HG03469 (cell line): Measurements from ENCODE around the gene CLSTN3.
"Not testable (repeated sequence)": the region's sequence is repeated elsewhere in the genome, so short reads cannot be mapped to it uniquely, and the experiment has no call there.

Experiments used
- ATAC-seq: cut with Tn5 transposase; IDR thresholded peaks from one replicate; pipeline ENCODE4 v1.9.1; 2021; ENCODE audit warnings: mild to moderate bottlenecking, moderate library complexity, moderate number of reproducible peaks; ENCODE audit not compliant: unreplicated experiment

The CLSTN3 gene

DNA sequence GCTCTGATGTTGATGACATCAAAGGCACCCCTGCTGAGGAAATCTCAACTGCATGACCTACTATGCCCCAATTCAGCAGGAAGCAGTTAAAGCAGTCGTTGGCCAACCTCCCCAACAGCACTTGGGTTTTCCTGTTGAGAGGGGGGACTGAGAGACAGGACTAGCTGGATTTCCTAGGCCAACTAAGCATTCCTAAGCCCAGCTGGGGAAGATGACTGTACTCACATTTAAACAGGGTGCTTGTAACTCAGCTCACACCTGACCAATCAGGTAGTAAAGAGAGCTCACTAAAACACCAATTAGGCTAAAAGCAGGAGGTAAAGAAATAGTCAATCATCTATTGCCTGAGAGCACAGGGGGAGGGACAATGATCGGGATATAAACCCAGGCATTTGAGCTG is 55.9 kb downstream of the CLSTN3 start:
- not testable (repeated sequence) for ATAC-seq

DNA sequence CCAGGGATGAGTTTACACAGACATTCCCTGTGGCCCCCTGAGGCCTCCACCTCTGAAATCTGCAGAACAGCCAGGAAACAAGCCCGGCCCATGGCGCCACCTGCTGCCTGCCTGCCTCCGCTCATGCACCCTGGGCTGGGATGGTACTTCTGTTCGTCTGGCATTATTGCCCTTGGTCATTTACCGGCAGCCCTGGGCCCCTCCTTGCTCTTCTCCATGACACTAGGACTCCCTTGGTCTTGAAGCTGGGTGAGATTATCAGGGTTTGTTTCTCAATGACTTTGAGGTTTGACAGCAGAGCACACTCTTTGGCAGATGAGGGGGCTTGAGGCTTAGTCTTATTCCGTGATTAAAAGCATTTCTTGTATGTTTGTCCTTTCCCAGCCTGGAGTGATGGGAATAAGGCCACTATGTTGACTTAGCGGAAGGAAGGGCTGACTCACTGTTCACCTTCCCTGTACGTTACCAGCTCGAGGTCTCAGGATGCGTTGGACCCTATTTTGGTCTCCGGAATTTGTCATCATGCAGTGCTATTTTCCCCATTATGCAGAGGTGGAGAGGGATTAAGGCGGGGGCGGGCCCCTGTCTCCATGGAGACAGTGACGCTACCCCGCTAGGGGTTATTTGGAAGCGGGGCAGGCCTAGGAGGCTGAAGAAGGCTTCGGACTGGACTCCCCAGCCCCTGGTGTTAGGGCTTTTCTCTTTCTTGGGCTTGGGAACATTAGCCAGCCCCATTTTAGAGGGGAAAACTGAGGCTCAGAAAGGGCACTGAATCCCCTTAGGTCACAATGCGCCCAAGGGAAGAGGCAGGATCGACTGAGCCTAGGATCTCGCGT is 58.6 kb downstream of the CLSTN3 start:
- no peak for ATAC-seq

DNA sequence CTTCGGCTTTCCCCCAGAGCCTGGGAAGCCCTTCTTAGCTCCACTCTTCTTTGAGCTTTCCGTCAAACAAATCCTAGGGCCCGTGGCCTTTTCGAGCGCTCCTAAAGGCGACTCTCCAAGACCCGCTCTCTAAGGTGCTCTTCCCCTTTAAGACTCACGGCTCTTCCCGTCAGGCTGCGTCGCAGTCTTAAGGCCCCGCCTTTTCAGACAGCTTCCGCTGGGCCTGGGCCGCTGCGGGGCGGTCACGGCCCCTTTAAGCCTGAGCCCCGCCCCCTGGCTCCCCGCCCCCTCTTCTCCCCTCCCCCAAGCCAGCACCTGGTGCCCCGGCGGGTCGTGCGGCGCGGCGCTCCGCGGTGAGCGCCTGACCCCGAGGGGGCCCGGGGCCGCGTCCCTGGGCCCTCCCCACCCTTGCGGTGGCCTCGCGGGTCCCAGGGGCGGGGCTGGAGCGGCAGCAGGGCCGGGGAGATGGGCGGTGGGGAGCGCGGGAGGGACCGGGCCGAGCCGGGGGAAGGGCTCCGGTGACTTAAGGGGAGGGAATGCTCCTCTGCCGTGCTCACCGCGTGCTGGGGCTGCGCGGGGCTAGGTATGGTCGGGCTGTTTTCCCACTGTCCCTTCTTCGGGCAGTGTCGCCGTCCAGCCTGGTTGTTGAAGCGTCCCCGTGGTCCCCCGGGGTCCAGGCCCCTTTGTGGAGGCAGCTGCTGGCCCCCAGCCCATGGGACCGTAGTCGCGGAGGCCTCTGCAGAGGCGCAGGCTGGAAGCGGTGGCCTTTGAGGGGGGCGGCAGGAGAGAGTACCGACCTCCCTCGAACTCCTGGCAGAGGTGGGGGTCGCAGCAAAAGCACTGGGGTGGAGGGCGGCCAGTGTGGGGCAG is 59.5 kb downstream of the CLSTN3 start, which contains the start of gene PEX5:
Gene PEX5, plus strand, starts transcription at position 289 of the 870 bp plus-strand sequence. CDS start 692 bp downstream, outside the sequence.
- peak; percentile 77 for ATAC-seq

DNA sequence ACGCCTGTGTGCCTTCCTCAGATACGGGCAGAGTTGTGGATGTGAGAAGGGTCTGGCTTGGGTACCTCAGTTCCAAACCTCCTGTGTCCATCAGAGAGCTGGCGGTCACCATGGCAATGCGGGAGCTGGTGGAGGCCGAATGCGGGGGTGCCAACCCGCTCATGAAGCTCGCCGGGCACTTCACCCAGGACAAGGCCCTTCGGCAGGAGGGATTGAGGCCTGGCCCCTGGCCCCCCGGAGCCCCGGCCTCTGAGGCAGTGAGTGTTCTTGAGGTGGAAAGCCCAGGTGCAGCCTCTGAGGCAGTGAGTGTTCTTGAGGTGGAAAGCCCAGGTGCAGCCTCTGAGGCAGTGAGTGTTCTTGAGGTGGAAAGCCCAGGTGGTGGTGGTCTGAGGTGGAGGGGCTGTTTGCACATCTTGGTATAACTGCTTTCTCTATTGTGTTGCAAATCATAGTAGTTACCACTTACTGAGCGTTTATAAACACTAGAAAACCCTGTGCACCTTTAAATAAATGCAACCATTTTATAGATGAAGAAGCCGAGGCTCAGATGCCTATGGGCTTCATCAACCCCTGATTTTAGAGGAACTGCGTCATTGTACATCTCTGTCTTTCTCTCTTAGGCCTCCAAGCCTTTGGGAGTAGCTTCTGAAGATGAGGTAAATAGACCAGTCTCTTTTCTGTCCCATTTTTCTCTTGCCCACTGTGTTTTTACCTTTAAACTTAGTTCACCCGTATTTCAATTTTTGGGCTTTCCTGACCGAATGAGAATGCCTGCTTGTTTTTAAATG is 60.3 kb downstream of the CLSTN3 start:
- ATAC-seq, result no peak

DNA sequence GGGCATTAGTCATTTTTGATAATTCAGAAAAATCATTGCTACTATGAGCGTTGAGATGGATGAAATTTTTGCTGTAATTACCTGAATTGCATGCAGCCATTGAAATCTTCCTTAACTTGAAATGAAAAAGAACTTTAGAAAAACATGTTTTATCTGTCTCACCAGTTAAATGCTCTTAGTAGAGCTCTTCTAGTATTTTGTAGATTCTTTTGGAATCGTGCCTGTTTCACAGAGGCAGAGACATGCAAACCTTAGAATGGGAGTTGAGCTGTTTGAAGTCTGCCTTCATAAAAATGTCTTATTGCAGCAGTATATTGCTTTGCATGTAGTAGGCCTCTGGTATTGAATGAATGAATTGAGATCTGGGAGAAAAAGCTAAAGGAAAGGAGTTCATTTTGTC is 63.5 kb downstream of the CLSTN3 start:
- no peak for ATAC-seq

DNA sequence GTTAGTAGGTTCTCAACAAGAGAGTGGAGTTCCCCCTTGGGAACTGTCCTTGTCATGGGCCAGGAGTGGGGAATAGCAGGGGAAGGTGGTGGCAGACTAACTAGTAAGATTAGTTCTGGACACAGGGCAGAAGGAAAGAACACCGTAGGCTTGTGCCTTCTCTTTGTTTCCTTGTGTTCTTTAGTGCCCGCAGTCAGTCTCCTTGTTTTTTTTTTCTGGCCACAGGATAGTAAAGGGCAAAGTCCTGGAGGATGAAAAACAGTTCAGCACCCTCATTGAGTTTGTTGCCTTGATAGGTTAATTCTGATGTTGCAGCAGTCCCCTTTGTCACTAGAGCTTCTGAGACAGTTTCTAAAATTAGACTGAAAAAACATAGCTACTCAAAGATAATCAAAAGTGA is 67.7 kb downstream of the CLSTN3 start:
- ATAC-seq, result no peak

DNA sequence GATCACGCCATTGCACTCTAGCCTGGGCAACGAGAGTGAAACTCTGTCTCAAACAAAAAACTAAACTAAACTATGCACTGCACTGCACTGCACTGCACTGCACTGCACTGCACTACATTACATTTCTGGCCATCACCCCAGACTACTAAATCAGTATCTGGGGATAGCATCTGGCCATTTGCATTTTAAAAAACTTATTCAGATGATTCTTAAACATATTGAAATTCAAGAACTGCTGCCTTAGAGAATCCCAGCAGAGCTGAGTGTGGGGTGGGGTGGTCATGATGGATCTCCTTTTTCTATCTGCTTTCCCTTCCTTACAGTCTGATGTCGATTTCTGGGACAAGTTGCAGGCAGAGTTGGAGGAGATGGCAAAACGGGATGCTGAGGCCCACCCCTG is 72.9 kb downstream of the CLSTN3 start:
- ATAC-seq, result no peak

DNA sequence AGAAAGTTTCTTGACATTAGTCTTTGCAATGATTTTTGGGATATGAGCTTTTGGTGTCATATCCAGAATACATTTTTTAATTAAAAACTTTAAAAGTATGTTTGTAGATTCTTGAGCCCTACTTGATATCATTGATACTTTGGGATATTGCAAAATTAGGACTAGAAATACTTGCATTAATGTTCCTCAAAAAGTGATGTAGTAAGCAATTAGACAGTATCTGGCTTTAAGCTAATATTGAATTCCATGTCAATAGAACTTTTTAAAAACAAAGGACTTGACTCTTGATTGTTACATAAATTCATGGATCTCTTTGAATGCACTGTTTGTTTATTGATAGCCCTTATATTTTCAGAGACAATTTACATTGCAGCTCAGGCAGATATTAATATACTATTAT is 74.9 kb downstream of the CLSTN3 start:
- no peak for ATAC-seq

DNA sequence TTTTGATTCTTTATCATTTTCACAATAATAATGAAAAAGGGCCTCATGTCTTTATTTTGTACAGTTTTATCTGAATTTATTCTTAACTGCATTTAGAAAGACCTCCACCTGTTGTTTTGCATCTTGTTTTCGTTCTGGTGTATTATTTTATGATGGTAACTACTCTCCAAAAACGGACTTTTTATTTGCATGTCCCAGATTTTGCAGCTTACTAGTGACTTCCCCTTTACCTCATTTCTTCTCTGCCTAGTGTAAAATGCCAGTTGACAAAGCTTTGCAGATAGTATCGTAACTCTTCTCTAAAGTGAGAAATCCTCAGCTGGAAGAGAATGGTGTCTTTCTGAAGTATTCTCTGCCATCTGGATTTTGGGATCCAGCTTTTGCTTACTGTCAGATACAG is 76.5 kb downstream of the CLSTN3 start:
- no peak for ATAC-seq

DNA sequence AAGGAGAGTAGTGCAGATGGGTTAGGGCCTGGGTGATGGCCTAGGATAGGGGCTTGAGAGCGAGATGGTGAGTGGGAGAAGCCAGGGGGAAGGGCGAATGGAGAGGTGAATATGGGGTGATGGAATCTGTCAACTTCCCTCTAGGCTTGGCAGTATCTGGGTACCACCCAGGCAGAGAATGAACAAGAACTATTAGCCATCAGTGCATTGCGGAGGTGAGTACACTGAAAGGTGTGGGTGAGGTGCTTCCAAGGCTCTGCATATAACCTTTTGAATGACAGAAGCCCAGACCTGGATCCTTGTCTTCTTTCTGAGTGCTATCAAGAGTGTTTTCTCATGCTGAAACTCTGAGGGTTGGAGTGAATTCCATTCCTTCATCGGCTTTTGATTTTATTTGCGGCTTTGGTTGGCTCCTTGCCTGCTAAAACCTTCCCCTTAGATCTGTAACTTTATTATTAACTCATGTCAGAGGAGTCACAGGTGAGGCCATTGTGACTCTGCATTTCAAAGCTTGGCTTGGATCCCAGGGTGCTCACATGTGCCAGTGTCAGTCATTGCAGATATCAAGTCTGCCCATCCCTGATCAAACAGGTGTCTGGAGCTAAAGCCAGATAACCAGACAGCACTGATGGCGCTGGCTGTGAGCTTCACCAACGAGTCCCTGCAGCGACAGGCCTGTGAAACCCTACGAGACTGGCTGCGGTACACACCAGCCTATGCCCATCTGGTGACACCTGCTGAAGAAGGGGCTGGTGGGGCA is 77.9 kb downstream of the CLSTN3 start:
- no peak for ATAC-seq
